Lower leg skin (tissue), 4 donors: ENCODE data around the gene CHRM4. TPM values are rescaled to one million over a fixed set of nuclear protein-coding genes. Genes with fewer than 3 reads are reported as not detected.

Experiments
- DNase-seq, 2 donors: peaks; one replicate each; pipeline ENCODE4 v3.0.0-alpha.2; 2019; ENCODE audit warnings: low spot score in 2 of 2
- H3K4me3 ChIP-seq: fragments of 200-600 bp; sonication (generic); 2 replicates; pipeline ENCODE4 v1.5.1; 2017; ENCODE audit warnings: mild to moderate bottlenecking, low read depth; ENCODE audit not compliant: poor library complexity, severe bottlenecking
- CTCF ChIP-seq, 3 donors: fragments of 450-650 bp; IDR thresholded peaks; one replicate each; pipeline ENCODE4 v1.5.1; 2016; ENCODE audit warnings: antibody characterized with exemption in 3 of 3, mild to moderate bottlenecking in 3 of 3, moderate library complexity in 2 of 3
- POLR2A ChIP-seq, 2 donors: fragments of 450-650 bp; IDR thresholded peaks; one replicate each; pipeline ENCODE4 v1.6.1; 2016 to 2017; ENCODE audit warnings: antibody characterized with exemption in 2 of 2, mild to moderate bottlenecking in 1 of 2, moderate library complexity in 1 of 2
- WGBS, 2 donors: methylation state at CpG; one replicate each; pipeline ENCODE4 v1.1.5; 2018; 5-methylcytosine and 5-hydroxymethylcytosine counted together
- intact Hi-C: fragments of 100-400 bp; cut with DNase I; formaldehyde crosslinking; loops from one replicate; pipeline ENCODE4 v1.15.0; 2023; ENCODE audit warnings: low total_unique reads
- total RNA-seq, 4 donors: library from RNA; depleted of rRNA; stranded (reverse); fragments of >200 nt; gene quantifications; one replicate each; pipeline ENCODE4 v1.1.0, GENCODE V29; 2016

The CHRM4 gene
- total RNA-seq, 4 donors from 2014 or later: 1.2 to 8.1 (median 3.3) TPM

- 66% methylated on average over 18 of the region's 18 CpGs for WGBS, 2 donors
- H3K4me3 ChIP-seq: no peak overlapping the region
- no peak for DNase-seq
- intact Hi-C loops: no loop called here
- TF ChIP-seq POLR2A (IDR thresholded peaks at IDR 0.05): no peak
- TF ChIP-seq CTCF (IDR thresholded peaks at IDR 0.05): no peak
Observed at GRCh38 chr11:46348566-46349401, 42.8 kb downstream of the CHRM4 start.

GRCh38 chr11:46347637-46348311 is 43.8 kb downstream of the CHRM4 start:
- intact Hi-C loops: no loop called here
- H3K4me3 ChIP-seq: peak overlapping the region; percentile 73
- no peak for DNase-seq
- WGBS, 2 donors: 19 to 51% methylated on average over 25 to 30 of the region's 63 CpGs
- TF ChIP-seq POLR2A (IDR thresholded peaks at IDR 0.05) (no peak), CTCF (IDR thresholded peaks at IDR 0.05) (no peak)

DNA sequence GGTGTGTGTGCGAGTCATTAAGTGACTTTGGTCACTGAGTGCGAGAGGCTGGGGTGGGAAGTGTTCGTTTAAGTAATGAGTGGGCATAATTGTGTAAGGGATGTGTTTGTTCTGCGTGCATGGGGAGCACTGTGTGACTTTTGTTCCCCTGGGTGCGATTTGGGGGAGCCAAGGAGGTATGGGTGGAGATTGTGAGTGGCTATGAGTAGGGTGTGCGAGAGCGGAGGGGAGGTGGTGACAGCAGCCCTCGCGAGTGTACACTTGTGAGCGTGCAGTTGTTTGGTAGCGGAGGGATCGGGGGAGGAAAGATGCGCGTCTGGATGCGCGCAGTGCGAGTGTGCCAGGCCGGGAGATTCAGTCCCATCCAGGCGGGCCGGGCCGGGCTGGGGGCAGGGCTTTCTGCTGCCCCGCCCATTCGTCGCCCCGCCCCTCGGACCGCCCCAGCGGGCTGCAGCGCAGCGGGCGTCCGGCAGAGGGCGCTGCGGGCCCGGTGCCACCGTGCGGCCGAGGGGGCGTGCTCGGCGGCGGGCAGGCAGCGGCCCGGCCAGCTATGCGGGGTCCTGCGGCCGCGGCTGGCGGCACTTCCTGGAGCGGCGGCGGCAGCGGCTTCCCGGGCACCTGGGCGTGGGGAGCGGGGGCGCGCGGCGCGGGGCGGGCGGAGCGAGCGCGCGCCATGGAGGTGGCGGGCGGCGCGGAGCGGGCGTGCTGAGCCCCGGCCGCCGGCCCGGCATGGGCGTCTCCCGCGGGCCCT is 44.5 kb downstream of the CHRM4 start, which contains the start of gene DGKZ:
TSS of gene DGKZ (plus strand) at position 578 of the 751 bp plus-strand sequence. CDS start 197 bp downstream, outside the sequence.
- intact Hi-C loops: no loop called here
- WGBS, 2 donors: 4 to 16% methylated on average over 20 to 56 of the region's 80 CpGs
- peak within 1 kb of the TSS; percentile 73 for H3K4me3 ChIP-seq
- peak; percentile 79 to 96 for DNase-seq
- TF ChIP-seq POLR2A (IDR thresholded peaks at IDR 0.05) (no peak), CTCF (IDR thresholded peaks at IDR 0.05) (no peak)

DNA sequence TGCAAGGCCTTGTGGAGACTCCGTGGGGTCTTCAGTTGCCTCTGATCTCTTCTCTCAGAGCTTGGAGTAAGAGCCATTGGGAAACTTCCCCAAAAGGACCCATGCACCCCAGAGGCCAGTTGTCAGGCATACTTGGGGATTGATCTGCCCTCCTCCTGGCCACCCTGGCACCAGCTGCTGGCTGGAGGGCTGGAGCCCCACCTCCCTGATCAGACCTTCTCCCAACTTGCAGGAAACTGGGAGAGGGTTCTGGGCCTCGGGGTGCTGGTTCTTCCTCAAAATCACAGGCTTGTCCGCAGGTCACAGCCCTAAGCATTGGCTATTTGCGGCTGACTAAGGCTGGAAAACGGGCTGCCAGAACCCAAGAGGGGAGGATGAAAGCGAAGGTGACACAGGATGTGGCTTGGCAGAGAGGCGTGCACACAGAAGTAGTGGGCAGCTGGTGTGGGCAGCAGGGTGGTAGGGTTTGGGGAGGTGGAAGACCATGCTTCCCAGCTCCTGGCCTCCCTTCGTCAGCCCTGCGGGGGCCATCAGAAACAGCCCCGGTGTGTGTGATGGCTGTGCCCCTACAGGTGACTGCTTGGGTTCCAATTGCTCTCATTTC is 45.6 kb downstream of the CHRM4 start:
- 40 to 41% methylated on average over 10 of the region's 10 CpGs for WGBS, 2 donors
- no peak overlapping the region for H3K4me3 ChIP-seq
- no peak for DNase-seq
- intact Hi-C loops: no loop called here
- TF ChIP-seq CTCF (IDR thresholded peaks at IDR 0.05) (no peak), POLR2A (IDR thresholded peaks at IDR 0.05) (no peak)

GRCh38 chr11:46345131-46345597 is 46.4 kb downstream of the CHRM4 start:
- WGBS, 2 donors: 31 to 33% methylated on average over 18 to 20 of the region's 20 CpGs
- TF ChIP-seq POLR2A (IDR thresholded peaks at IDR 0.05) (no peak), CTCF (IDR thresholded peaks at IDR 0.05) (no peak)

More at GRCh38 chr11:46345131-46345597, 46.4 kb downstream of the CHRM4 start:
- no peak overlapping the region for H3K4me3 ChIP-seq
- intact Hi-C loops: no loop called here
- peak in 1 of 2 donors; percentile 93 for DNase-seq
